Measurements from ENCODE around the gene ADGRG4. TPM values are rescaled to one million over a fixed set of nuclear protein-coding genes. Genes with fewer than 3 reads are reported as not detected.

The ADGRG4 gene
- total RNA-seq, 1 experiment from 2014 or later, result not detected

DNA sequence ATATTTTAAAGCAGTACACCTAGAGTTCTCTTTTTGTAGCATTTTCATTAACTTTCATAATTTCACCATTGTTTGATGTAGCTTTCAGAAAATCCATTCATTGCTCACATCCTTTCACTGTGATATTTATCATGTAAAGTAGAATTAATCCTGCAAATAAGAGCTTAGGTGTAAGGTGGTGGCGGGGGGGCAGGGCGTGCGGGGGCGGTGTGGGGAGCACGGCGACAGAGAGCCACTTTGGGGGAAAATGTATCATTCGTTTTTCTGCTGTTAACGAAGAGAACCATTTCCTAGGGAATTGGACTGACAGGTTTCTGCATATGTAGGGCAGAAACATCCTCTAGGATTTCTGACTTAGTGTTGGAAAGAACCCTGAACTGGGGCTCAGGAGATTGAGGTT, 104.4 kb downstream of the ADGRG4 start:
- no peak for ATAC-seq
- Histone ChIP-seq H3K4me3 (ENCODE audit: low read length) (no peak overlapping the region), H3K79me2 (ENCODE audit: low read length) (no peaks in the 10 kb centered on the region), H2AFZ (ENCODE audit: low read length) (no peak overlapping the region), H3K27me3 (ENCODE audit: low read length) (no peaks in the 10 kb centered on the region), H3K4me2 (ENCODE audit: low read length) (no peak overlapping the region), H4K20me1 (ENCODE audit: low read length) (no peaks in the 10 kb centered on the region), H3F3A (ENCODE audit: low read length, unreplicated experiment) (no peaks in the 10 kb centered on the region), H3K9me3 (ENCODE audit: low read length) (no peaks in the 10 kb centered on the region), H3K9ac (ENCODE audit: low read length) (no peak overlapping the region), H3K4me1 (ENCODE audit: insufficient read depth, low read length) (no peaks in the 10 kb centered on the region; the same call in 1 of the 2 replicates), H3K9me2 (replicated peaks; ENCODE audit: low read length) (no peaks in the 10 kb centered on the region), H3K36me3 (ENCODE audit: low read depth, low read length) (no peaks in the 10 kb centered on the region), H3K27ac (ENCODE audit: low read length) (no peak overlapping the region)
- no peak for DNase-seq
- ChIA-PET CTCF (no interaction called here), POLR2A (ENCODE audit: unreplicated experiment) (no interaction called here)
- TF ChIP-seq, protein P1, sequence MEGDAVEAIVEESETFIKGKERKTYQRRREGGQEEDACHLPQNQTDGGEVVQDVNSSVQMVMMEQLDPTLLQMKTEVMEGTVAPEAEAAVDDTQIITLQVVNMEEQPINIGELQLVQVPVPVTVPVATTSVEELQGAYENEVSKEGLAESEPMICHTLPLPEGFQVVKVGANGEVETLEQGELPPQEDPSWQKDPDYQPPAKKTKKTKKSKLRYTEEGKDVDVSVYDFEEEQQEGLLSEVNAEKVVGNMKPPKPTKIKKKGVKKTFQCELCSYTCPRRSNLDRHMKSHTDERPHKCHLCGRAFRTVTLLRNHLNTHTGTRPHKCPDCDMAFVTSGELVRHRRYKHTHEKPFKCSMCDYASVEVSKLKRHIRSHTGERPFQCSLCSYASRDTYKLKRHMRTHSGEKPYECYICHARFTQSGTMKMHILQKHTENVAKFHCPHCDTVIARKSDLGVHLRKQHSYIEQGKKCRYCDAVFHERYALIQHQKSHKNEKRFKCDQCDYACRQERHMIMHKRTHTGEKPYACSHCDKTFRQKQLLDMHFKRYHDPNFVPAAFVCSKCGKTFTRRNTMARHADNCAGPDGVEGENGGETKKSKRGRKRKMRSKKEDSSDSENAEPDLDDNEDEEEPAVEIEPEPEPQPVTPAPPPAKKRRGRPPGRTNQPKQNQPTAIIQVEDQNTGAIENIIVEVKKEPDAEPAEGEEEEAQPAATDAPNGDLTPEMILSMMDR (conservative IDR thresholded peaks at IDR 0.05; ENCODE audit: low read depth, low read length), result no peak
- TF ChIP-seq EZH2 (IDR thresholded peaks at IDR 0.05; ENCODE audit: low read length, unreplicated experiment) (no peak), EZH2phosphoT487 (IDR thresholded peaks at IDR 0.05; ENCODE audit: borderline replicate concordance, low read length) (no peak)
- BruUV-seq (replicated peaks), result no TSS peak
- intact Hi-C loops (cut with micrococcal nuclease), result no loop called here

DNA sequence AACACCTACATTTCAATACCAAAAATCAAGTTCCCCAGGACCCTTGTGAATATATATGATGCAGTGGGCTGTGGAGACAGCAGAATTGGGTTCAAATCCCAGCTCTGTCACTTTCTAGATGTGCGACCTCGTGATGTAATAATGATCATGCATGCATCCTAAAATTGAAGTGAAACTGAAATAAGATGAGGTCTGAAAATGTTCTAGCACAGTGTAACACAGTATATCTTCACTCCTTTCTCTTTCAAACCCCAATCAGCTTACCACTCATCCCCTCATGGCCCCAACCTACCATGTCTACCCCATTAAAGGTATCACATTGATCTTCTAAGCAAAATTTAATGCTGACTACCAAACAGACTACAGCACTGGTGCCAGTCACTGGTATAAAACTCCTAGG, 117.0 kb downstream of the ADGRG4 start:
- DNase-seq (no peak), ATAC-seq (no peak)
- Histone ChIP-seq H3F3A (ENCODE audit: low read length, unreplicated experiment) (no peaks in the 10 kb centered on the region), H3K27ac (ENCODE audit: low read length) (no peak overlapping the region), H3K4me1 (ENCODE audit: insufficient read depth, low read length) (no peaks in the 10 kb centered on the region), H3K9me2 (replicated peaks; ENCODE audit: low read length) (no peaks in the 10 kb centered on the region), H3K36me3 (ENCODE audit: low read depth, low read length) (no peaks in the 10 kb centered on the region), H3K79me2 (ENCODE audit: low read length) (no peaks in the 10 kb centered on the region), H2AFZ (ENCODE audit: low read length) (no peak overlapping the region), H3K27me3 (ENCODE audit: low read length) (no peaks in the 10 kb centered on the region), H3K4me2 (ENCODE audit: low read length) (no peak overlapping the region), H3K9me3 (ENCODE audit: low read length) (no peaks in the 10 kb centered on the region), H4K20me1 (ENCODE audit: low read length) (no peaks in the 10 kb centered on the region), H3K4me3 (ENCODE audit: low read length) (no peak overlapping the region), H3K9ac (ENCODE audit: low read length) (no peak overlapping the region)
- ChIA-PET CTCF (no interaction called here), POLR2A (ENCODE audit: unreplicated experiment) (no interaction called here)
- intact Hi-C loops (cut with micrococcal nuclease), result no loop called here
- TF ChIP-seq EZH2 (IDR thresholded peaks at IDR 0.05; ENCODE audit: low read length, unreplicated experiment), result no peak
- BruUV-seq (replicated peaks), result no TSS peak

DNA sequence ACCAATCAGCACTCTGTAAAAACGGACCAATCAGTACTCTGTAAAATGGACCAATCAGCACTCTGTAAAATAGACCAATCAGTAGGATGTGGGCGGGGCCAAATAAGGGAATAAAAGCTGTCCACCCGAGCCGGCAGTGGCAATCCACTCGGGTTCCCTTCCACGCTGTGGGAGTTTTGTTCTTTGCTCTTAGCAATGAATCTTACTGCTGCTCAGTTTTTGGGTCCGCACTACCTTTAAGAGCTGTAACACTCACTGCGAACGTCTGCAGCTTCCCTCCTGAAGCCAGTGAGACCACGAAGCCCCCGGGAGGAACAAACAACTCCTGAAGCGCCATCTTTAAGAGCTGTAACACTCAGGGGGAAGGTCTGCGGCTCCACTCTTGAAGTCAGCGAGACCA, 120.6 kb downstream of the ADGRG4 start:
- Histone ChIP-seq H3K27ac (ENCODE audit: low read length) (no peak overlapping the region), H3K4me2 (ENCODE audit: low read length) (no peak overlapping the region), H3K9ac (ENCODE audit: low read length) (no peak overlapping the region), H3K79me2 (ENCODE audit: low read length) (no peaks in the 10 kb centered on the region), H2AFZ (ENCODE audit: low read length) (no peak overlapping the region), H3F3A (ENCODE audit: low read length, unreplicated experiment) (no peaks in the 10 kb centered on the region), H3K4me3 (ENCODE audit: low read length) (no peak overlapping the region), H3K9me3 (ENCODE audit: low read length) (no peaks in the 10 kb centered on the region), H3K27me3 (ENCODE audit: low read length) (no peaks in the 10 kb centered on the region), H3K4me1 (ENCODE audit: insufficient read depth, low read length) (no peaks in the 10 kb centered on the region), H3K9me2 (replicated peaks; ENCODE audit: low read length) (no peaks in the 10 kb centered on the region), H4K20me1 (ENCODE audit: low read length) (no peaks in the 10 kb centered on the region), H3K36me3 (ENCODE audit: low read depth, low read length) (no peaks in the 10 kb centered on the region)
- BruUV-seq (replicated peaks), result no TSS peak
- ATAC-seq (no peak), DNase-seq (no peak)
- intact Hi-C loops (cut with micrococcal nuclease), result no loop called here
- POLR2A ChIA-PET (ENCODE audit: unreplicated experiment), result no interaction called here
- TF ChIP-seq EZH2phosphoT487 (IDR thresholded peaks at IDR 0.05; ENCODE audit: borderline replicate concordance, low read length), result no peak
- TF ChIP-seq, protein P1 (conservative IDR thresholded peaks at IDR 0.05; ENCODE audit: low read depth, low read length), result no peak
- no peak for TF ChIP-seq EZH2 (IDR thresholded peaks at IDR 0.05; ENCODE audit: low read length, unreplicated experiment)
- CTCF ChIA-PET, result no interaction called here

All from PC-3 (cell line).